CD14-positive monocyte (primary cell): Measurements from ENCODE around the gene MIEF1. TPM values are rescaled to one million over a fixed set of nuclear protein-coding genes. Genes with fewer than 3 reads are reported as not detected.

Source experiments
- DNase-seq, 3 donors: peaks; one replicate each; pipeline ENCODE4 v3.0.0-alpha.2; 2011 to 2022
- H2AFZ ChIP-seq: 2 replicates; pipeline ENCODE4 v1.6.0; 2012; ENCODE audit warnings: mild to moderate bottlenecking, low read depth, low read length, inconsistent platforms; ENCODE audit not compliant: insufficient read depth, poor library complexity, severe bottlenecking
- H3K27ac ChIP-seq, 2 donors: 1 replicate in 1 of 2; 2 replicates in 1 of 2; pipeline ENCODE4 v1.5.1; 2012 to 2013; ENCODE audit warnings: low read length in 2 of 2, control low read depth in 1 of 2, inconsistent platforms in 1 of 2, low read depth in 1 of 2, mild to moderate bottlenecking in 1 of 2
- H3K27me3 ChIP-seq, 2 donors: one replicate each; pipeline versions ENCODE4 v1.6.0 to v1.6.1; 2011 to 2013; ENCODE audit warnings: low read length in 2 of 2; ENCODE audit not compliant: control insufficient read depth in 2 of 2, insufficient read depth in 2 of 2
- H3K36me3 ChIP-seq, 2 donors: replicated peaks in 1 of 2; 1 replicate in 1 of 2; 2 replicates in 1 of 2; pipeline versions ENCODE4 v1.5.1 to v1.6.1; 2012 to 2013; ENCODE audit warnings: low read length in 2 of 2, control low read depth in 1 of 2, inconsistent platforms in 1 of 2, mild to moderate bottlenecking in 1 of 2; ENCODE audit not compliant: insufficient read depth in 2 of 2, control insufficient read depth in 1 of 2
- H3K4me1 ChIP-seq, 2 donors: 1 replicate in 1 of 2; 2 replicates in 1 of 2; pipeline versions ENCODE4 v1.5.1 to v1.6.1; 2012 to 2013; ENCODE audit warnings: low read length in 2 of 2, control low read depth in 1 of 2, inconsistent platforms in 1 of 2, mild to moderate bottlenecking in 1 of 2, moderate library complexity in 1 of 2; ENCODE audit not compliant: insufficient read depth in 2 of 2, control insufficient read depth in 1 of 2
- H3K4me2 ChIP-seq: replicated peaks from 2 replicates; pipeline ENCODE3; 2012; ENCODE audit warnings: low read length, moderate library complexity, mild to moderate bottlenecking; ENCODE audit not compliant: poor library complexity, severe bottlenecking; ENCODE audit errors: extremely low read depth
- H3K4me3 ChIP-seq, 3 experiments: fragments of 200-600 bp in 1 of 3; sonication (generic) in 1 of 3; replicated peaks in 1 of 3; 1 replicate in 2 of 3; 2 replicates in 1 of 3; pipeline ENCODE4 v1.5.1; 2011 to 2013; ENCODE audit warnings: low read length in 3 of 3, mild to moderate bottlenecking in 3 of 3, control low read depth in 2 of 3, low read depth in 2 of 3, inconsistent platforms in 1 of 3, moderate library complexity in 1 of 3
- H3K79me2 ChIP-seq: 2 replicates; pipeline ENCODE4 v1.6.0; 2012; ENCODE audit warnings: mild to moderate bottlenecking, control low read depth, inconsistent platforms, low read length, moderate library complexity; ENCODE audit not compliant: insufficient read depth
- H3K9ac ChIP-seq: 2 replicates; pipeline ENCODE4 v1.6.0; 2017; ENCODE audit warnings: low read length, mild to moderate bottlenecking; ENCODE audit not compliant: insufficient read depth, poor library complexity, severe bottlenecking
- H3K9me3 ChIP-seq, 2 donors: replicated peaks in 1 of 2; 1 replicate in 1 of 2; 2 replicates in 1 of 2; pipeline versions ENCODE4 v1.5.1 to v1.6.1; 2012 to 2013; ENCODE audit warnings: low read length in 2 of 2, control low read depth in 1 of 2; ENCODE audit not compliant: control insufficient read depth in 1 of 2, insufficient read depth in 1 of 2
- H4K20me1 ChIP-seq: 2 replicates; pipeline ENCODE4 v1.6.0; 2012; ENCODE audit warnings: mild to moderate bottlenecking, low read length, control low read depth, moderate library complexity; ENCODE audit not compliant: insufficient read depth
- H3K27ac Mint-ChIP-seq, 7 donors: one replicate each; pipeline ENCODE4 v1.8.0; 2020; ENCODE audit warnings: mild to moderate bottlenecking in 7 of 7, mixed read lengths in 7 of 7, moderate library complexity in 6 of 7, inconsistent platforms in 2 of 7
- H3K27me3 Mint-ChIP-seq, 3 donors: one replicate each; pipeline ENCODE4 v1.8.0; 2021 to 2022; ENCODE audit warnings: low read depth in 3 of 3, mild to moderate bottlenecking in 3 of 3, mixed read lengths in 3 of 3, moderate library complexity in 3 of 3, inconsistent platforms in 1 of 3
- H3K36me3 Mint-ChIP-seq, 2 donors: one replicate each; pipeline ENCODE4 v1.8.0; 2020; ENCODE audit warnings: mixed read lengths in 2 of 2, inconsistent platforms in 1 of 2, mild to moderate bottlenecking in 1 of 2
- H3K4me1 Mint-ChIP-seq: one replicate; pipeline ENCODE4 v1.8.0; 2020; ENCODE audit warnings: mild to moderate bottlenecking, mixed read lengths
- H3K4me3 Mint-ChIP-seq, 2 donors: one replicate each; pipeline ENCODE4 v1.8.0; 2020; ENCODE audit warnings: mild to moderate bottlenecking in 2 of 2, mixed read lengths in 2 of 2, moderate library complexity in 1 of 2
- H3K9me3 Mint-ChIP-seq, 7 donors: one replicate each; pipeline ENCODE4 v1.8.0; 2020 to 2022; ENCODE audit warnings: mixed read lengths in 7 of 7, mild to moderate bottlenecking in 6 of 7, moderate library complexity in 6 of 7, inconsistent platforms in 2 of 7
- CTCF ChIP-seq: fragments of 200-600 bp; IDR thresholded peaks from one replicate; pipeline ENCODE4 v1.8.0; 2022; ENCODE audit warnings: antibody characterized with exemption, mild to moderate bottlenecking
- WGBS: methylation state at CpG from one replicate; pipeline ENCODE4 v1.1.5; 2013; ENCODE audit warnings: missing lambda C conversion rate; ENCODE audit not compliant: insufficient coverage; 5-methylcytosine and 5-hydroxymethylcytosine counted together
- intact Hi-C, 2 donors: fragments of 100-400 bp; cut with micrococcal nuclease; formaldehyde crosslinking; loops; one replicate each; pipeline versions ENCODE4 v1.15.0 to v1.15.1; 2023
- polyA plus RNA-seq, 3 donors: library from polyadenylated mRNA; depleted of rRNA in 1 of 3; unstranded in 2 of 3; stranded (reverse) in 1 of 3; fragments of 300-500 nt in 2 of 3; fragments of >200 nt in 1 of 3; fragmentation: Illumina TruSeq in 2 of 3; gene quantifications; 1 replicate in 2 of 3; 2 replicates in 1 of 3; pipeline ENCODE4 v1.2.3, GENCODE V29; 2012 to 2021

MIEF1 gene
- polyA plus RNA-seq, 3 donors, result 9.4 to 14.0 (median 13.3) TPM

DNA sequence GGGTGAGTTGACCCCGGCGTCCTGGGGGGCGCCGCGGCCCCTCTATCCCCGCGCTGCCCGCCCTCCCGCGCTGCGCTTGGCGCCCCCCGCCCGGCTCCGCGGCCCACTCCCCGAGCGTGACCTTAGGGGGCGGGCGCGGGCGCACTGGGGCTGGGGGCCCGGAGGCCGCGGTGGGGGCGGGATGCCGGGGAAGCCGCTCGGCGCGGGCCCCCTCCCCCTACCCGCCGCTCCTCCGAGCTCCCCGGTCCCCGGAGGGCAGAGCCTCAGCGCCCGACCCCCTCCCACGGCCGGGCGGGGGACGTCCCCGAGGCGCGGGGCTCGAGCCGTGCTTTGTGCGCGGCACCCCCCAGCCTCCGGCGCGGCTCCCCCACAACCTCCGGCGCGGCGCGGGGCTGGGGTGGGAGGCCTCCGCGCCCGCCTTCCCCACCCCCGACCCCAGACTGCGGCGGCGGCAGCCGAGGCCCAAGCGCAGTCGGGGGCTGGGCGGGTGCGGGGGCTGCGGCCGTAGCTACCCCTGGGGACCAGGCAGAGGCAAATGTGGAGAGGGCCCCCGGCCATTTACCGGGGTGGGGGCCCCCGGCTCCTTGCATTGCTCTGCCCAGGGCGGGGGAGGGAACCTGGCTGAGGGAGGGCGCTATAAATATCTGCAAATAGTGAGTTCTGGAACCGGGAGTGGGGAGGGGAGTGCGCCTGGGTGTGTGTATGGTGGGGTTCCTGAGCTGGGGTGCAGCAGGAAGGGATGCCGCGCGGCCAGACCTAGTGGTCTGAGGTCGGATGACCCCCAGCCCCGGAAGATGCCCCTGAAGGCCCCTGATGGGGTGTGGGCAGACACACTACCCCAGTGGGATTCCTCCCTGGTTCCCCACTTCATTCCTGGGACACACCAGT, 44.3 kb upstream of the MIEF1 start:
- TF ChIP-seq CTCF, result no peak
- intact Hi-C loops, result no loop called here
- Histone ChIP-seq H3K79me2 (no peaks in the 10 kb centered on the region), H3K27me3 (peaks cover 18 to 46% of the 10 kb centered on the region in 2 donors), H3K36me3 (no peaks in the 10 kb centered on the region), H2AFZ (no peak overlapping the region), H3K9me3 (peaks cover 0 to 11% of the 10 kb centered on the region in 2 donors), H3K9ac (no peak overlapping the region), H3K4me2 (peak overlapping the region; percentile 41), H4K20me1 (no peaks in the 10 kb centered on the region), H3K4me1 (peaks cover 9 to 11% of the 10 kb centered on the region in 2 donors), H3K4me3 (no peak overlapping the region), H3K27ac (no peak overlapping the region)
- peaks cover 7 to 8% of the 10 kb centered on the region in 2 donors for H3K36me3 Mint-ChIP-seq
- peaks cover 13% of the 10 kb centered on the region for H3K4me1 Mint-ChIP-seq
- H3K27me3 Mint-ChIP-seq, result peaks cover 51 to 66% (median 55%) of the 10 kb centered on the region in 3 donors
- no peak for DNase-seq
- no peak overlapping the region for H3K27ac Mint-ChIP-seq
- under 1% methylated on average over 73 of the region's 83 CpGs for WGBS
- H3K4me3 Mint-ChIP-seq, result peak overlapping the region; percentile 6 to 90
- peaks cover 0 to 22% (median 16%) of the 10 kb centered on the region in 7 donors for H3K9me3 Mint-ChIP-seq

DNA sequence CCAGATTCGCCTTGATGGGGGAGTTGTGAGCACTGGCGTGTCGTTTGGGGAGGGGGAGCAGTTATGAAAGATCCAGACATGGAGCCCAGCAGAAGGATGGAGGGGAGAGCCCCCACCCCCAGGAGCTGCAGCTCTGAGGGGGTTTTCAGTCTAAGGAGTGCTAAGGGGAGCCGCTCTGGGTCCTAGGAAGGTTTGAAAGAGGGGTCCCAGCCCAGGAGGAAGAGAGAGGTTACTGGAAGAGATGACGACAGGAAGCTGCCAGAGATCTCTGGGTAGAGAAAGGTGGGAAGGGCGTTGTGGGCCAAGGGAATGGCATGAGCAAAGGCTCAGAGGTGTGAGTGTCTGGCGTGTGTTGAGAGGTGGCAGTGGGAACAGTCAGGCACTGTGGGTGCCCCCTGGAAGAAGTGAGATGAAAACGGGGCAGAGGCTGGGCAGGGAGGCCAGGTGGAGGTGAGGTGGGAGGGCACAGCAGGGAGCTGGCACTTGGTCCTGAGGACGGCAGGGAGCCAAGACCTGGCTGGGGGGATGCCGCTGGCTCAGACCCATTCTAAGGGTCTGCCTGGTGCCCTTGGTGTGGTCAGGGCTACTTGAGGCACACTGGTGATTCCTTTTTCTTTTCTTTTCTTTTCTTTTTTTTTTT, 43.5 kb upstream of the MIEF1 start:
- Histone ChIP-seq H4K20me1 (no peaks in the 10 kb centered on the region), H3K4me1 (peaks cover 9 to 13% of the 10 kb centered on the region in 2 donors), H3K9me3 (peaks cover 0 to 11% of the 10 kb centered on the region in 2 donors), H3K27ac (no peak overlapping the region), H3K9ac (no peak overlapping the region), H2AFZ (no peak overlapping the region), H3K4me2 (no peak overlapping the region), H3K79me2 (no peaks in the 10 kb centered on the region), H3K36me3 (no peaks in the 10 kb centered on the region), H3K4me3 (no peak overlapping the region), H3K27me3 (peaks cover 18 to 46% of the 10 kb centered on the region in 2 donors)
- Mint-ChIP-seq H3K36me3 (peaks cover 7 to 8% of the 10 kb centered on the region in 2 donors), H3K27ac (no peak overlapping the region), H3K9me3 (peaks cover 0 to 22% (median 16%) of the 10 kb centered on the region in 7 donors), H3K4me1 (peaks cover 13% of the 10 kb centered on the region), H3K27me3 (peaks cover 50 to 63% (median 55%) of the 10 kb centered on the region in 3 donors), H3K4me3 (peak overlapping the region in 1 of 2 donors; percentile 90)
- no peak for DNase-seq
- no peak for TF ChIP-seq CTCF
- intact Hi-C loops, result no loop called here
- WGBS, result 50% methylated on average over 8 of the region's 10 CpGs
